ENCODE results near the gene RIPK1.
"Not testable (repeated sequence)": the region's sequence is repeated elsewhere in the genome, so short reads cannot be mapped to it uniquely, and the experiment has no call there.

The RIPK1 gene

GRCh38 chr6:3152689-3153088 lies 84.4 kb downstream of the RIPK1 start:
- no peak for TF ChIP-seq ZFX (IDR thresholded peaks at IDR 0.05)
- TF ChIP-seq CTCF (conservative IDR thresholded peaks at IDR 0.05) = no peak
- H3K27ac ChIP-seq = no peak overlapping the region

GRCh38 chr6:3155416-3155815 lies 87.1 kb downstream of the RIPK1 start:
- not testable (repeated sequence) for H3K27ac ChIP-seq

GRCh38 chr6:3156184-3157130 lies 88.2 kb downstream of the RIPK1 start:
- H3K27ac ChIP-seq = peak overlapping the region; percentile 61

GRCh38 chr6:3157131-3157933 lies 89.0 kb downstream of the RIPK1 start, which contains the start of gene TUBB2A:
Gene TUBB2A, minus strand, starts transcription at chr6:3157544. Its CDS starts 81 bp downstream, at chr6:3157463.
- peak within 1 kb of the TSS; percentile 61 for H3K27ac ChIP-seq
- TF ChIP-seq ZFX (IDR thresholded peaks at IDR 0.05) = peak; percentile 51; the same call in 1 of the 2 replicates
- TF ChIP-seq CTCF (conservative IDR thresholded peaks at IDR 0.05) = peak; percentile 79

- H3K27ac ChIP-seq = no peak overlapping the region
- TF ChIP-seq CTCF (conservative IDR thresholded peaks at IDR 0.05) (no peak), ZFX (IDR thresholded peaks at IDR 0.05) (no peak)
These were observed 91.8 kb downstream of the RIPK1 start for GRCh38 chr6:3159805-3160781.

- TF ChIP-seq ZFX (IDR thresholded peaks at IDR 0.05) (no peak), CTCF (conservative IDR thresholded peaks at IDR 0.05) (no peak)
- H3K27ac ChIP-seq = no peak overlapping the region
These were observed 93.8 kb downstream of the RIPK1 start for GRCh38 chr6:3162067-3162497.

GRCh38 chr6:3162565-3163247 lies 94.4 kb downstream of the RIPK1 start:
- TF ChIP-seq CTCF (conservative IDR thresholded peaks at IDR 0.05) (peak; percentile 17), ZFX (IDR thresholded peaks at IDR 0.05) (no peak)
- peak overlapping the region; percentile 40 for H3K27ac ChIP-seq

Measured in C4-2B (cell line).